ENCODE measurements around the gene SLC9A9.

GRCh38 chr3:143295201-143296080 is 552.8 kb downstream of the SLC9A9 start:
- no peak for TF ChIP-seq EGR1 (IDR thresholded peaks at IDR 0.05; ENCODE audit: low read depth in 2 of 2)
- TF ChIP-seq, protein P1, sequence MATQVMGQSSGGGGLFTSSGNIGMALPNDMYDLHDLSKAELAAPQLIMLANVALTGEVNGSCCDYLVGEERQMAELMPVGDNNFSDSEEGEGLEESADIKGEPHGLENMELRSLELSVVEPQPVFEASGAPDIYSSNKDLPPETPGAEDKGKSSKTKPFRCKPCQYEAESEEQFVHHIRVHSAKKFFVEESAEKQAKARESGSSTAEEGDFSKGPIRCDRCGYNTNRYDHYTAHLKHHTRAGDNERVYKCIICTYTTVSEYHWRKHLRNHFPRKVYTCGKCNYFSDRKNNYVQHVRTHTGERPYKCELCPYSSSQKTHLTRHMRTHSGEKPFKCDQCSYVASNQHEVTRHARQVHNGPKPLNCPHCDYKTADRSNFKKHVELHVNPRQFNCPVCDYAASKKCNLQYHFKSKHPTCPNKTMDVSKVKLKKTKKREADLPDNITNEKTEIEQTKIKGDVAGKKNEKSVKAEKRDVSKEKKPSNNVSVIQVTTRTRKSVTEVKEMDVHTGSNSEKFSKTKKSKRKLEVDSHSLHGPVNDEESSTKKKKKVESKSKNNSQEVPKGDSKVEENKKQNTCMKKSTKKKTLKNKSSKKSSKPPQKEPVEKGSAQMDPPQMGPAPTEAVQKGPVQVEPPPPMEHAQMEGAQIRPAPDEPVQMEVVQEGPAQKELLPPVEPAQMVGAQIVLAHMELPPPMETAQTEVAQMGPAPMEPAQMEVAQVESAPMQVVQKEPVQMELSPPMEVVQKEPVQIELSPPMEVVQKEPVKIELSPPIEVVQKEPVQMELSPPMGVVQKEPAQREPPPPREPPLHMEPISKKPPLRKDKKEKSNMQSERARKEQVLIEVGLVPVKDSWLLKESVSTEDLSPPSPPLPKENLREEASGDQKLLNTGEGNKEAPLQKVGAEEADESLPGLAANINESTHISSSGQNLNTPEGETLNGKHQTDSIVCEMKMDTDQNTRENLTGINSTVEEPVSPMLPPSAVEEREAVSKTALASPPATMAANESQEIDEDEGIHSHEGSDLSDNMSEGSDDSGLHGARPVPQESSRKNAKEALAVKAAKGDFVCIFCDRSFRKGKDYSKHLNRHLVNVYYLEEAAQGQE (IDR thresholded peaks at IDR 0.05): no peak
- TF ChIP-seq CTCF (IDR thresholded peaks at IDR 0.05; ENCODE audit: low read depth, low read length, missing input control): no peak
- TF ChIP-seq GABPA (IDR thresholded peaks at IDR 0.05 in 1 of 2, conservative IDR thresholded peaks at IDR 0.05 in 1 of 2): no peak
- TF ChIP-seq HNF4A (conservative IDR thresholded peaks at IDR 0.05): no peak
- TF ChIP-seq RAD21 (IDR thresholded peaks at IDR 0.05): no peak
- no peak for TF ChIP-seq SP1 (IDR thresholded peaks at IDR 0.05)
- TF ChIP-seq NR2F2 (IDR thresholded peaks at IDR 0.05): no peak
- TF ChIP-seq YY1 (IDR thresholded peaks at IDR 0.05): no peak
- TF ChIP-seq MAX (IDR thresholded peaks at IDR 0.05): no peak
- no peak for TF ChIP-seq RXRA (IDR thresholded peaks at IDR 0.05)
- TF ChIP-seq ATF3 (IDR thresholded peaks at IDR 0.05): no peak
- TF ChIP-seq TAF1 (conservative IDR thresholded peaks at IDR 0.05): no peak
